A673 (cell line): Measurements from ENCODE around the gene UBR4. TPM values are rescaled to one million over a fixed set of nuclear protein-coding genes. Genes with fewer than 3 reads are reported as not detected.

Source experiments
- BruUV-seq: library from RNA; stranded (reverse); fragments of 400-500 nt; replicated peaks from 2 replicates; lab custom pipeline; 2021; lab: Mats Ljungman, UMichigan
- CTCF ChIA-PET: fragments of 300-600 bp; sonication (Branson Sonifier 250); formaldehyde crosslinking; loops from one replicate; lab custom pipeline; 2022; ENCODE audit warnings: antibody characterized with exemption; lab: Charles Lee
- POLR2A ChIA-PET: fragments of 300-600 bp; sonication (Branson Sonifier 250); formaldehyde crosslinking; loops from one replicate; lab custom pipeline; 2022; ENCODE audit warnings: antibody characterized with exemption; ENCODE audit not compliant: low non-redundant PET; lab: Charles Lee
- DNase-seq: peaks from one replicate; pipeline ENCODE4 v3.0.0-alpha.2; 2015; ENCODE audit warnings: low spot score
- H3K27ac ChIP-seq: fragments of 200-600 bp; sonication (generic); 2 replicates; pipeline ENCODE4 v1.5.1; 2016; ENCODE audit warnings: mixed run types, low read depth, mild to moderate bottlenecking, mixed read lengths, antibody characterized with exemption, low read length; ENCODE audit not compliant: poor library complexity, severe bottlenecking
- H3K27me3 ChIP-seq: fragments of 200-600 bp; sonication (generic); replicated peaks from 2 replicates; pipeline ENCODE4 v1.6.1; 2017; ENCODE audit warnings: mixed run types, low read depth, mild to moderate bottlenecking, mixed read lengths, antibody characterized with exemption, low read length; ENCODE audit not compliant: insufficient read depth, poor library complexity
- H3K36me3 ChIP-seq: fragments of 200-600 bp; sonication (generic); 2 replicates; pipeline ENCODE4 v1.6.1; 2016; ENCODE audit warnings: mixed run types, mild to moderate bottlenecking, mixed read lengths, antibody characterized with exemption, low read length; ENCODE audit not compliant: insufficient read depth, poor library complexity, severe bottlenecking
- H3K4me1 ChIP-seq: fragments of 200-600 bp; sonication (generic); 2 replicates; pipeline ENCODE4 v1.6.1; 2017; ENCODE audit warnings: mixed run types, mild to moderate bottlenecking, mixed read lengths, antibody characterized with exemption, low read length; ENCODE audit not compliant: insufficient read depth, poor library complexity, severe bottlenecking
- H3K4me3 ChIP-seq: fragments of 200-600 bp; sonication (generic); 2 replicates; pipeline ENCODE4 v1.5.1; 2016; ENCODE audit warnings: low read depth, mixed run types, mild to moderate bottlenecking, mixed read lengths, low read length; ENCODE audit not compliant: poor library complexity, severe bottlenecking
- H3K9me3 ChIP-seq: fragments of 200-600 bp; sonication (generic); 2 replicates; pipeline ENCODE4 v1.6.1; 2016; ENCODE audit warnings: mixed run types, low read depth, mild to moderate bottlenecking, mixed read lengths, antibody characterized with exemption, low read length; ENCODE audit not compliant: poor library complexity, severe bottlenecking
- CTCF ChIP-seq: fragments of 300-800, 200-600 bp; sonication (generic); conservative IDR thresholded peaks from 2 replicates; pipeline ENCODE4 v1.5.1; 2017; ENCODE audit warnings: low read depth, mild to moderate bottlenecking, antibody characterized with exemption, low read length, moderate library complexity, mixed read lengths
- EZH2 ChIP-seq: fragments of 200-600 bp; sonication (generic); IDR thresholded peaks from 2 replicates; pipeline ENCODE4 v1.6.1; 2017; ENCODE audit warnings: borderline replicate concordance, low read depth, mild to moderate bottlenecking, mixed read lengths, antibody characterized with exemption, low read length; ENCODE audit not compliant: poor library complexity, severe bottlenecking
- intact Hi-C: fragments of 100-400 bp; cut with micrococcal nuclease; formaldehyde crosslinking; loops from one replicate; pipeline ENCODE4 v1.10.0; 2022; ENCODE audit not compliant: unreplicated experiment
- total RNA-seq: library from RNA; stranded (reverse); gene quantifications from 2 replicates; pipeline ENCODE4 v1.2.3, GENCODE V29; 2021

UBR4 gene
- total RNA-seq, 1 experiment from 2014 or later, result 214 TPM

- no TSS peak for BruUV-seq
- POLR2A ChIA-PET, result no interaction called here
- Histone ChIP-seq H3K36me3 (peaks cover 93% of the 10 kb centered on the region), H3K4me1 (no peaks in the 10 kb centered on the region), H3K27me3 (no peaks in the 10 kb centered on the region), H3K9me3 (no peaks in the 10 kb centered on the region), H3K4me3 (no peak overlapping the region), H3K27ac (no peak overlapping the region)
- intact Hi-C loops, result no loop called here
- TF ChIP-seq EZH2 (no peak), CTCF (no peak)
- DNase-seq, result no peak
- CTCF ChIA-PET, result interaction anchor here (0.6 kb wide), 1 partner anchor 573 kb away, joined by 3 read pairs; no protein-coding TSS in a partner anchor
Observed at GRCh38 chr1:19086176-19086875, 123.7 kb downstream of the UBR4 start.

GRCh38 chr1:19084206-19084738 lies 125.8 kb downstream of the UBR4 start:
- Histone ChIP-seq H3K9me3 (no peaks in the 10 kb centered on the region), H3K27me3 (no peaks in the 10 kb centered on the region), H3K36me3 (peaks cover 96% of the 10 kb centered on the region), H3K4me1 (no peaks in the 10 kb centered on the region), H3K4me3 (no peak overlapping the region), H3K27ac (no peak overlapping the region)
- DNase-seq, result no peak
- no TSS peak for BruUV-seq
- CTCF ChIA-PET, result interaction anchor here (0.5 kb wide), 1 partner anchor 9 kb away, joined by 4 read pairs; no protein-coding TSS in a partner anchor
- intact Hi-C loops, result no loop called here
- POLR2A ChIA-PET, result no interaction called here
- no peak for TF ChIP-seq EZH2
- no peak for TF ChIP-seq CTCF

GRCh38 chr1:19083081-19083480 lies 127.0 kb downstream of the UBR4 start:
- H3K9me3 ChIP-seq, result no peaks in the 10 kb centered on the region
- ChIA-PET POLR2A (no interaction called here), CTCF (no interaction called here)
- H3K4me1 ChIP-seq, result no peaks in the 10 kb centered on the region
- no peak overlapping the region for H3K4me3 ChIP-seq
- H3K27ac ChIP-seq, result no peak overlapping the region
- BruUV-seq, result no TSS peak
- no peak for DNase-seq
- TF ChIP-seq EZH2, result no peak
- TF ChIP-seq CTCF, result no peak
- peaks cover 95% of the 10 kb centered on the region for H3K36me3 ChIP-seq
- intact Hi-C loops, result no loop called here
- no peaks in the 10 kb centered on the region for H3K27me3 ChIP-seq
